ENCODE measurements around the gene SAP30L.

DNA sequence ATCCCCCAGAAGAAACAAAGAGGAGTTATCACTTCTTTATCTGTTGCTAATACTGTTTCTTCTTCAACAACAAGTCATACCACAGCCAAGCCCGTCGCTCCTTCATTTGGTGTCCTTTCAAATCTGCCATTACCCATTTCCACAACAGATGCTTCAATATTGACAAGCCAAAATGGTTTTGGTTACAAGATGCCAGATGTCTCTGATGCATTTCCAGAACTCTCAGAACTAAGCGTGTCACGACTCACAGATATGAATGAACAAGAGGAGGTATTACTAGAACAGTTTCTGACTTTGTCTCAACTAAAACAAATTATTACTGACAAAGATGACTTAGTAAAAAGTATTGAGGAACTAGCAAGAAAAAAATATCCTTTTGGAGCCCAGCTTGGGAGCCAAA lies 48.2 kb downstream of the SAP30L start:
- no peak for TF ChIP-seq CTCF (IDR thresholded peaks at IDR 0.05; ENCODE audit: low read depth, low read length, missing input control)
- no peak for TF ChIP-seq RXRA (IDR thresholded peaks at IDR 0.05)
- TF ChIP-seq, protein P1, sequence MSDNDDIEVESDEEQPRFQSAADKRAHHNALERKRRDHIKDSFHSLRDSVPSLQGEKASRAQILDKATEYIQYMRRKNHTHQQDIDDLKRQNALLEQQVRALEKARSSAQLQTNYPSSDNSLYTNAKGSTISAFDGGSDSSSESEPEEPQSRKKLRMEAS (IDR thresholded peaks at IDR 0.05) = no peak
- no peak for TF ChIP-seq SP1 (IDR thresholded peaks at IDR 0.05)
- TF ChIP-seq, protein P2, sequence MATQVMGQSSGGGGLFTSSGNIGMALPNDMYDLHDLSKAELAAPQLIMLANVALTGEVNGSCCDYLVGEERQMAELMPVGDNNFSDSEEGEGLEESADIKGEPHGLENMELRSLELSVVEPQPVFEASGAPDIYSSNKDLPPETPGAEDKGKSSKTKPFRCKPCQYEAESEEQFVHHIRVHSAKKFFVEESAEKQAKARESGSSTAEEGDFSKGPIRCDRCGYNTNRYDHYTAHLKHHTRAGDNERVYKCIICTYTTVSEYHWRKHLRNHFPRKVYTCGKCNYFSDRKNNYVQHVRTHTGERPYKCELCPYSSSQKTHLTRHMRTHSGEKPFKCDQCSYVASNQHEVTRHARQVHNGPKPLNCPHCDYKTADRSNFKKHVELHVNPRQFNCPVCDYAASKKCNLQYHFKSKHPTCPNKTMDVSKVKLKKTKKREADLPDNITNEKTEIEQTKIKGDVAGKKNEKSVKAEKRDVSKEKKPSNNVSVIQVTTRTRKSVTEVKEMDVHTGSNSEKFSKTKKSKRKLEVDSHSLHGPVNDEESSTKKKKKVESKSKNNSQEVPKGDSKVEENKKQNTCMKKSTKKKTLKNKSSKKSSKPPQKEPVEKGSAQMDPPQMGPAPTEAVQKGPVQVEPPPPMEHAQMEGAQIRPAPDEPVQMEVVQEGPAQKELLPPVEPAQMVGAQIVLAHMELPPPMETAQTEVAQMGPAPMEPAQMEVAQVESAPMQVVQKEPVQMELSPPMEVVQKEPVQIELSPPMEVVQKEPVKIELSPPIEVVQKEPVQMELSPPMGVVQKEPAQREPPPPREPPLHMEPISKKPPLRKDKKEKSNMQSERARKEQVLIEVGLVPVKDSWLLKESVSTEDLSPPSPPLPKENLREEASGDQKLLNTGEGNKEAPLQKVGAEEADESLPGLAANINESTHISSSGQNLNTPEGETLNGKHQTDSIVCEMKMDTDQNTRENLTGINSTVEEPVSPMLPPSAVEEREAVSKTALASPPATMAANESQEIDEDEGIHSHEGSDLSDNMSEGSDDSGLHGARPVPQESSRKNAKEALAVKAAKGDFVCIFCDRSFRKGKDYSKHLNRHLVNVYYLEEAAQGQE (IDR thresholded peaks at IDR 0.05) = no peak
